IMR-90 (cell line): ENCODE data around the gene PRKAG2. TPM values are rescaled to one million over a fixed set of nuclear protein-coding genes. Genes with fewer than 3 reads are reported as not detected.
A peak's percentile ranks its signal among the peaks of the same experiment; 100 is the strongest.

Source experiments
- ATAC-seq: fragments of 200-7000 bp; cut with Tn5 transposase; 2 replicates; pipeline ENCODE4 v1.9.1; 2020; ENCODE audit warnings: low read depth, mild to moderate bottlenecking, moderate library complexity
- BruUV-seq: library from RNA; stranded (reverse); fragments of 400-500 nt; replicated peaks from 2 replicates; lab custom pipeline; 2021; lab: Mats Ljungman, UMichigan
- CTCF ChIA-PET: fragments of 300-600 bp; formaldehyde crosslinking; extraction: SDS; loops from one replicate; lab custom pipeline; 2021; ENCODE audit warnings: antibody characterized with exemption; lab: Yijun Ruan, JAX
- POLR2A ChIA-PET: fragments of 300-600 bp; sonication (Branson Sonifier 250); formaldehyde crosslinking; loops from one replicate; lab custom pipeline; 2022; ENCODE audit warnings: antibody characterized with exemption; ENCODE audit not compliant: unreplicated experiment; lab: Charles Lee
- DNase-seq: peaks from one replicate; pipeline ENCODE4 v3.0.0; 2013
- H2AFZ ChIP-seq: replicated peaks from 2 replicates; pipeline ENCODE3; 2013; ENCODE audit warnings: low read length, mild to moderate bottlenecking; ENCODE audit not compliant: poor library complexity
- H2AK5ac ChIP-seq: 2 replicates; pipeline ENCODE4 v1.6.1; 2013; ENCODE audit warnings: low read depth, low read length, inconsistent platforms
- H2AK9ac ChIP-seq: replicated peaks from 2 replicates; pipeline ENCODE3; 2013; ENCODE audit warnings: mild to moderate bottlenecking, low read depth, low read length, moderate library complexity; ENCODE audit not compliant: poor library complexity
- H2BK120ac ChIP-seq: 2 replicates; pipeline ENCODE4 v1.6.1; 2013; ENCODE audit warnings: low read depth, low read length, inconsistent platforms
- H2BK15ac ChIP-seq: 3 replicates; pipeline ENCODE4 v1.6.1; 2013; ENCODE audit warnings: low read depth, low read length, inconsistent platforms
- H2BK20ac ChIP-seq: 2 replicates; pipeline ENCODE4 v1.6.1; 2013; ENCODE audit warnings: low read depth, mild to moderate bottlenecking, inconsistent platforms, low read length, moderate library complexity
- H2BK5ac ChIP-seq: 2 replicates; pipeline ENCODE4 v1.6.1; 2013; ENCODE audit warnings: mild to moderate bottlenecking, low read depth, low read length, inconsistent platforms; ENCODE audit not compliant: poor library complexity, severe bottlenecking
- H3K14ac ChIP-seq: replicated peaks from 2 replicates; pipeline ENCODE4 v1.6.1; 2013; ENCODE audit warnings: low read depth, low read length, inconsistent platforms
- H3K18ac ChIP-seq: 2 replicates; pipeline ENCODE4 v1.6.1; 2013; ENCODE audit warnings: low read depth, low read length, control low read depth
- H3K23ac ChIP-seq: 2 replicates; pipeline ENCODE4 v1.6.1; 2013; ENCODE audit warnings: low read depth, low read length, inconsistent platforms
- H3K27ac ChIP-seq: 2 replicates; pipeline ENCODE4 v1.5.1; 2013; ENCODE audit warnings: mild to moderate bottlenecking, control low read depth, low read length; ENCODE audit not compliant: insufficient read depth
- H3K27me3 ChIP-seq: 2 replicates; pipeline ENCODE4 v1.6.1; 2013; ENCODE audit warnings: low read length; ENCODE audit not compliant: control insufficient read depth, insufficient read depth
- H3K36me3 ChIP-seq: 2 replicates; pipeline ENCODE4 v1.6.1; 2013; ENCODE audit warnings: low read length, mixed read lengths; ENCODE audit not compliant: control insufficient read depth, insufficient read depth
- H3K4ac ChIP-seq: 2 replicates; pipeline ENCODE4 v1.6.1; 2013; ENCODE audit warnings: low read depth, low read length, inconsistent platforms
- H3K4me1 ChIP-seq: 2 replicates; pipeline ENCODE4 v1.6.1; 2013; ENCODE audit warnings: low read length, mixed read lengths; ENCODE audit not compliant: control insufficient read depth, insufficient read depth
- H3K4me2 ChIP-seq: 2 replicates; pipeline ENCODE4 v1.6.1; 2013; ENCODE audit warnings: low read depth, mild to moderate bottlenecking, control low read depth, low read length, moderate library complexity
- H3K4me3 ChIP-seq: 2 replicates; pipeline ENCODE4 v1.5.1; 2013; ENCODE audit warnings: low read depth, mild to moderate bottlenecking, control low read depth, low read length, moderate library complexity; ENCODE audit not compliant: insufficient read depth
- H3K56ac ChIP-seq: 2 replicates; pipeline ENCODE4 v1.6.1; 2013; ENCODE audit warnings: low read length, inconsistent platforms; ENCODE audit not compliant: insufficient read depth; ENCODE audit errors: extremely low read depth
- H3K79me1 ChIP-seq, 2 experiments: 2 replicates each; pipeline ENCODE4 v1.6.1; 2013; ENCODE audit warnings: low read length in 2 of 2, inconsistent platforms in 1 of 2, low read depth in 1 of 2
- H3K9ac ChIP-seq: 2 replicates; pipeline ENCODE4 v1.6.1; 2013; ENCODE audit warnings: low read depth, low read length, control low read depth
- H3K9me1 ChIP-seq: 2 replicates; pipeline ENCODE4 v1.6.1; 2013; ENCODE audit warnings: low read length, inconsistent platforms; ENCODE audit not compliant: insufficient read depth
- H3K9me3 ChIP-seq: 2 replicates; pipeline ENCODE4 v1.6.1; 2013; ENCODE audit warnings: low read length; ENCODE audit not compliant: control insufficient read depth, insufficient read depth
- H4K20me1 ChIP-seq: 2 replicates; pipeline ENCODE4 v1.6.1; 2013; ENCODE audit warnings: low read length, inconsistent platforms; ENCODE audit not compliant: insufficient read depth
- H4K5ac ChIP-seq: 2 replicates; pipeline ENCODE4 v1.6.1; 2013; ENCODE audit warnings: mild to moderate bottlenecking, low read depth, low read length, control low read depth
- H4K8ac ChIP-seq, 2 experiments: 2 replicates each; pipeline ENCODE4 v1.6.1; 2013; ENCODE audit warnings: low read depth in 2 of 2, low read length in 2 of 2, control low read depth in 1 of 2, inconsistent platforms in 1 of 2
- H4K91ac ChIP-seq: 2 replicates; pipeline ENCODE4 v1.6.1; 2013; ENCODE audit warnings: low read depth, low read length, inconsistent platforms; ENCODE audit not compliant: insufficient read depth
- BHLHE40 ChIP-seq: fragments of 150-350 bp; IDR thresholded peaks from 2 replicates; pipeline ENCODE4 v1.6.1; 2016; ENCODE audit warnings: mild to moderate bottlenecking, low read depth, low read length
- CEBPB ChIP-seq: IDR thresholded peaks from 2 replicates; pipeline ENCODE4 v1.6.1; 2012; ENCODE audit warnings: low read depth, low read length, improper control_type of control experiment
- CHD1 ChIP-seq: IDR thresholded peaks from 2 replicates; pipeline ENCODE4 v1.6.1; 2012; ENCODE audit warnings: low read depth, low read length, improper control_type of control experiment
- CTCF ChIP-seq: conservative IDR thresholded peaks from 2 replicates; pipeline ENCODE4 v1.5.1; 2012; ENCODE audit warnings: mild to moderate bottlenecking, low read depth, low read length, improper control_type of control experiment
- ELK1 ChIP-seq: fragments of 150-350 bp; IDR thresholded peaks from 2 replicates; pipeline ENCODE4 v1.6.1; 2016; ENCODE audit warnings: low read depth, mild to moderate bottlenecking, low read length, moderate library complexity, borderline replicate concordance
- FOS ChIP-seq: fragments of 150-350 bp; IDR thresholded peaks from 2 replicates; pipeline ENCODE4 v1.6.1; 2016; ENCODE audit warnings: low read depth, low read length
- MAFK ChIP-seq: IDR thresholded peaks from 2 replicates; pipeline ENCODE4 v1.6.1; 2012; ENCODE audit warnings: low read depth, low read length, improper control_type of control experiment
- MAZ ChIP-seq: IDR thresholded peaks from 2 replicates; pipeline ENCODE4 v1.6.1; 2012; ENCODE audit warnings: low read depth, mild to moderate bottlenecking, low read length, improper control_type of control experiment, moderate library complexity, borderline replicate concordance
- MXI1 ChIP-seq: IDR thresholded peaks from 2 replicates; pipeline ENCODE4 v1.6.1; 2012; ENCODE audit warnings: low read depth, mild to moderate bottlenecking, low read length, moderate library complexity, borderline replicate concordance
- NFE2L2 ChIP-seq: fragments of 150-350 bp; IDR thresholded peaks from 2 replicates; pipeline ENCODE4 v1.6.1; 2016; ENCODE audit warnings: low read depth, mild to moderate bottlenecking, low read length
- POLR2A ChIP-seq: IDR thresholded peaks from 2 replicates; pipeline ENCODE4 v1.6.1; 2012; ENCODE audit warnings: mild to moderate bottlenecking, low read depth, low read length
- RCOR1 ChIP-seq: IDR thresholded peaks from 2 replicates; pipeline ENCODE4 v1.6.1; 2012; ENCODE audit warnings: mild to moderate bottlenecking, low read length, improper control_type of control experiment; ENCODE audit not compliant: insufficient replicate concordance
- RFX5 ChIP-seq: IDR thresholded peaks from 2 replicates; pipeline ENCODE4 v1.8.0; 2012; ENCODE audit warnings: low read depth, mild to moderate bottlenecking, low read length, moderate library complexity
- SMC3 ChIP-seq: fragments of 150-350 bp; IDR thresholded peaks from 2 replicates; pipeline ENCODE4 v1.6.1; 2016; ENCODE audit warnings: low read depth, mild to moderate bottlenecking, antibody characterized with exemption, low read length, moderate library complexity
- USF2 ChIP-seq: fragments of 150-350 bp; IDR thresholded peaks from 2 replicates; pipeline ENCODE4 v1.6.1; 2017; ENCODE audit warnings: mild to moderate bottlenecking, antibody characterized with exemption, low read length, low read depth
- WGBS, 2 experiments: methylation state at CpG; one replicate each; pipeline versions ENCODE4 v1.1.5 to v1.1.7; 2013; ENCODE audit warnings: missing lambda C conversion rate in 2 of 2; ENCODE audit not compliant: insufficient read length in 1 of 2; ENCODE audit errors: extremely low coverage in 2 of 2; 5-methylcytosine and 5-hydroxymethylcytosine counted together
- dilution Hi-C: fragments of 300-500 bp; cut with HindIII; formaldehyde crosslinking; loops from one replicate; pipeline ENCODE4 v1.14.3; 2018; ENCODE audit warnings: low sequenced_read_pairs; ENCODE audit not compliant: unreplicated experiment
- in situ Hi-C: fragments of 300-500 bp; cut with MboI; formaldehyde crosslinking; loops from 3 replicates; pipeline ENCODE4 v1.14.3; 2019; ENCODE audit warnings: low sequenced_read_pairs, inconsistent platforms, mixed read lengths
- intact Hi-C: fragments of 100-400 bp; cut with micrococcal nuclease; formaldehyde crosslinking; loops from 2 replicates; pipeline ENCODE4 v1.10.0; 2022
- polyA plus RNA-seq, 3 experiments: library from polyadenylated mRNA; depleted of rRNA; stranded (reverse); fragments of >200 nt; gene quantifications; 2 replicates each; pipeline ENCODE4 v1.2.3, GENCODE V29; 2012; ENCODE audit warnings: low replicate concordance in 1 of 3
- total RNA-seq: library from RNA; depleted of rRNA; stranded (reverse); fragments of >200 nt; gene quantifications from 2 replicates; pipeline ENCODE4 v1.2.3, GENCODE V29; 2012

The PRKAG2 gene
- total and polyA plus RNA-seq, 2 of the 4 experiments (the other 2 are of a cell fraction) = 15.4 to 21.6 TPM

- H2BK5ac ChIP-seq = peak overlapping the region; percentile 81
- H3K79me1 ChIP-seq = no peaks in the 10 kb centered on the region
- H4K5ac ChIP-seq = peak overlapping the region; percentile 80
- H3K14ac ChIP-seq = peak overlapping the region; percentile 60; the same call in 1 of the 2 replicates
- in situ Hi-C loops = no loop called here
- peak overlapping the region in 1 of 2 experiments; percentile 64; a peak in 2 of 4 replicates for H4K8ac ChIP-seq
- no peak overlapping the region for H3K4me3 ChIP-seq
- peak overlapping the region; percentile 88 for H3K4ac ChIP-seq
- peak overlapping the region; percentile 84 for H2BK120ac ChIP-seq
- WGBS, 2 experiments = 62% methylated on average over 6 of the region's 6 CpGs; no CpG with 5 or more reads in 1 of the 2 experiments
- ChIA-PET POLR2A (no interaction called here), CTCF (no interaction called here)
- no peak overlapping the region for H3K23ac ChIP-seq
- peak overlapping the region; percentile 93 for H3K4me2 ChIP-seq
- peaks cover 18% of the 10 kb centered on the region for H3K9me1 ChIP-seq
- intact Hi-C loops = no loop called here
- H3K27me3 ChIP-seq = no peaks in the 10 kb centered on the region
- TF ChIP-seq RCOR1 = no peak
- no peak for TF ChIP-seq POLR2A
- TF ChIP-seq CEBPB = no peak
- TF ChIP-seq MAZ = no peak
- TF ChIP-seq CTCF = no peak
- TF ChIP-seq USF2 = no peak
- TF ChIP-seq FOS = no peak
- no peak for TF ChIP-seq NFE2L2
- TF ChIP-seq ELK1 = no peak
- no peak for TF ChIP-seq MAFK
- no peak for TF ChIP-seq SMC3
- TF ChIP-seq RFX5 = no peak
- TF ChIP-seq BHLHE40 = no peak
- TF ChIP-seq CHD1 = no peak
- TF ChIP-seq MXI1 = no peak
- H3K9ac ChIP-seq = peak overlapping the region; percentile 40; the same call in 1 of the 2 replicates
- peaks cover 16% of the 10 kb centered on the region for H3K4me1 ChIP-seq
- H2AK9ac ChIP-seq = peak overlapping the region; percentile 90
- peak overlapping the region; percentile 72 for H4K91ac ChIP-seq
- ATAC-seq (peak; percentile 79), DNase-seq (peak; percentile 72)
- dilution Hi-C loops = no loop called here
- no peaks in the 10 kb centered on the region for H3K36me3 ChIP-seq
- peak overlapping the region; percentile 83 for H2BK20ac ChIP-seq
- no peaks in the 10 kb centered on the region for H4K20me1 ChIP-seq
- H2BK15ac ChIP-seq = peak overlapping the region; percentile 76; the same call in 2 of the 3 replicates
- H3K27ac ChIP-seq = peak overlapping the region; percentile 86
- peak overlapping the region; percentile 75 for H2AFZ ChIP-seq
- peaks cover 5% of the 10 kb centered on the region for H3K9me3 ChIP-seq
- peak overlapping the region; percentile 91 for H2AK5ac ChIP-seq
- H3K56ac ChIP-seq = no peak overlapping the region; the same call in 1 of the 2 replicates
- BruUV-seq = no TSS peak
- H3K18ac ChIP-seq = peak overlapping the region; percentile 72
Measured at GRCh38 chr7:151648429-151648828, 228.5 kb downstream of the PRKAG2 start.
